T-cell (primary cell): Measurements from ENCODE around the gene LRRTM4. TPM values are rescaled to one million over a fixed set of nuclear protein-coding genes. Genes with fewer than 3 reads are reported as not detected.
"Not testable (repeated sequence)": the region's sequence is repeated elsewhere in the genome, so short reads cannot be mapped to it uniquely, and the experiment has no call there.

ENCODE experiments used
- ATAC-seq, 4 experiments: fragments of 200-7000 bp in 3 of 4; fragments of 150-1000 bp in 1 of 4; cut with Tn5 transposase; replicated peaks in 1 of 4; 1 replicate in 3 of 4; 2 replicates in 1 of 4; pipeline ENCODE4 v1.10.0; 2021; ENCODE audit warnings: moderate library complexity in 3 of 4, mild to moderate bottlenecking in 2 of 4, moderate number of reproducible peaks in 1 of 4
- CTCF ChIA-PET, 2 donors: fragments of 300-600 bp; sonication (Branson Sonifier 250); formaldehyde crosslinking; loops; one replicate each; lab custom pipeline; 2022; ENCODE audit warnings: antibody characterized with exemption in 2 of 2; lab: Charles Lee
- POLR2A ChIA-PET, 2 donors: fragments of 300-600 bp; sonication (Branson Sonifier 250); formaldehyde crosslinking; loops; one replicate each; lab custom pipeline; 2022; ENCODE audit warnings: antibody characterized with exemption in 2 of 2; lab: Charles Lee
- DNase-seq, 35 experiments: peaks; one replicate each; pipeline versions ENCODE4 v3.0.0 to v3.0.0-alpha.2; 2013 to 2023
- H3K27ac ChIP-seq: one replicate; pipeline ENCODE4 v1.5.1; 2013; ENCODE audit warnings: low read length
- H3K27me3 ChIP-seq, 2 experiments: replicated peaks in 1 of 2; 1 replicate in 1 of 2; 2 replicates in 1 of 2; pipeline versions ENCODE4 v1.6.1 to v1.7.0; 2013; ENCODE audit warnings: low read length in 1 of 2, mixed read lengths in 1 of 2; ENCODE audit not compliant: control insufficient read depth in 2 of 2, insufficient read depth in 2 of 2; ENCODE audit errors: extremely low read depth in 1 of 2
- H3K36me3 ChIP-seq, 2 donors: 1 replicate in 1 of 2; 2 replicates in 1 of 2; pipeline versions ENCODE4 v1.6.1 to v1.7.0; 2013; ENCODE audit warnings: low read length in 1 of 2; ENCODE audit not compliant: control insufficient read depth in 2 of 2, insufficient read depth in 1 of 2; ENCODE audit errors: extremely low read depth in 1 of 2
- H3K4me1 ChIP-seq, 2 experiments: 1 replicate in 1 of 2; 2 replicates in 1 of 2; pipeline versions ENCODE4 v1.6.1 to v1.7.0; 2013; ENCODE audit warnings: low read length in 2 of 2, mixed read lengths in 1 of 2; ENCODE audit not compliant: insufficient read depth in 2 of 2, control insufficient read depth in 1 of 2; ENCODE audit errors: extremely low read depth in 1 of 2
- H3K4me3 ChIP-seq, 2 donors: 1 replicate in 1 of 2; 2 replicates in 1 of 2; pipeline versions ENCODE4 v1.5.1 to v1.7.0; 2013; ENCODE audit warnings: mild to moderate bottlenecking in 2 of 2, low read length in 1 of 2, moderate library complexity in 1 of 2; ENCODE audit not compliant: control insufficient read depth in 1 of 2; ENCODE audit errors: extremely low read depth in 1 of 2
- H3K9me3 ChIP-seq: 2 replicates; pipeline ENCODE4 v1.7.0; 2013
- H3K27ac Mint-ChIP-seq, 2 donors: one replicate each; pipeline ENCODE4 v1.8.0; 2020 to 2021; ENCODE audit warnings: mild to moderate bottlenecking in 2 of 2, mixed read lengths in 2 of 2
- H3K27me3 Mint-ChIP-seq, 2 donors: one replicate each; pipeline ENCODE4 v1.8.0; 2021 to 2022; ENCODE audit warnings: mixed read lengths in 2 of 2
- H3K36me3 Mint-ChIP-seq: one replicate; pipeline ENCODE4 v1.8.0; 2021; ENCODE audit warnings: mixed read lengths
- H3K4me1 Mint-ChIP-seq, 3 donors: one replicate each; pipeline ENCODE4 v1.8.0; 2020 to 2022; ENCODE audit warnings: mixed read lengths in 3 of 3, mild to moderate bottlenecking in 1 of 3
- H3K4me3 Mint-ChIP-seq, 3 donors: one replicate each; pipeline ENCODE4 v1.8.0; 2020 to 2022; ENCODE audit warnings: mild to moderate bottlenecking in 3 of 3, mixed read lengths in 3 of 3, moderate library complexity in 3 of 3
- H3K9me3 Mint-ChIP-seq, 3 donors: one replicate each; pipeline ENCODE4 v1.8.0; 2020 to 2022; ENCODE audit warnings: mixed read lengths in 3 of 3
- WGBS: methylation state at CpG from one replicate; pipeline ENCODE4 v1.1.5; 2013; ENCODE audit warnings: missing lambda C conversion rate; ENCODE audit not compliant: insufficient coverage; 5-methylcytosine and 5-hydroxymethylcytosine counted together
- total RNA-seq, 35 experiments: library from RNA in 6 of 35; stranded (reverse) in 6 of 35; fragments of 120-200 nt in 1 of 35; gene quantifications; one replicate each; pipeline versions ENCODE4 v1.2.1 to v1.2.4 and lab custom pipeline; 2013 to 2026

The LRRTM4 gene
- total RNA-seq, 5 donors from 2014 or later (not counting 1 experiment from before 2014, with no cell fraction given) = not detected

GRCh38 chr2:76700894-76701293 lies 821.3 kb downstream of the LRRTM4 start:
- H3K9me3 Mint-ChIP-seq = peaks cover 0 to 14% (median 13%) of the 10 kb centered on the region in 3 donors
- no peak overlapping the region for H3K4me3 Mint-ChIP-seq
- no peaks in the 10 kb centered on the region for H3K36me3 Mint-ChIP-seq

GRCh38 chr2:76697998-76698713 lies 824.0 kb downstream of the LRRTM4 start:
- H3K27me3 Mint-ChIP-seq, H3K36me3 Mint-ChIP-seq, H3K27me3 ChIP-seq, CTCF ChIA-PET, H3K4me1 Mint-ChIP-seq, ATAC-seq, DNase-seq, H3K27ac Mint-ChIP-seq, H3K36me3 ChIP-seq, POLR2A ChIA-PET, H3K27ac ChIP-seq, H3K4me3 Mint-ChIP-seq, H3K9me3 ChIP-seq, H3K4me1 ChIP-seq, H3K4me3 ChIP-seq: not testable (repeated sequence)
- WGBS = 92% methylated on average over 30 of the region's 33 CpGs
- peaks cover 5 to 24% (median 17%) of the 10 kb centered on the region in 3 donors for H3K9me3 Mint-ChIP-seq

More at GRCh38 chr2:76700894-76701293, 821.3 kb downstream of the LRRTM4 start:
- Mint-ChIP-seq H3K4me1 (no peaks in the 10 kb centered on the region), H3K27me3 (no peaks in the 10 kb centered on the region), H3K27ac (no peak overlapping the region)
- DNase-seq (no peak), ATAC-seq (no peak)
- H3K27me3 ChIP-seq = no peaks in the 10 kb centered on the region
- POLR2A ChIA-PET = no interaction called here
- no peak overlapping the region for H3K27ac ChIP-seq
- CTCF ChIA-PET = no interaction called here
- H3K4me1 ChIP-seq = no peaks in the 10 kb centered on the region
- H3K4me3 ChIP-seq = no peak overlapping the region
- H3K9me3 ChIP-seq = no peaks in the 10 kb centered on the region
- 84% methylated on average over 5 of the region's 6 CpGs for WGBS
- H3K36me3 ChIP-seq = no peaks in the 10 kb centered on the region
